ENCODE data around the gene MAP4. TPM values are rescaled to one million over a fixed set of nuclear protein-coding genes. Genes with fewer than 3 reads are reported as not detected.

MAP4 gene
- polyA plus RNA-seq, 1 experiment = 285 TPM

GRCh38 chr3:47899495-47900108 is 116.6 kb downstream of the MAP4 start:
- no peak for DNase-seq (ENCODE audit: low read depth, low spot score)
- ChIA-PET POLR2A (no interaction called here), CTCF (interaction anchor here (1.4 kb wide), 1 partner anchor 252 kb away, joined by 4 read pairs; no protein-coding TSS in a partner anchor)

GRCh38 chr3:47897954-47898353 is 118.3 kb downstream of the MAP4 start:
- no peak overlapping the region for H3K4me3 ChIP-seq (ENCODE audit: low read depth, low read length)
- no peak overlapping the region for H3K27ac ChIP-seq (ENCODE audit: low read depth, low read length)
- POLR2A ChIA-PET = no interaction called here
- no peaks in the 10 kb centered on the region for H3K27me3 ChIP-seq (ENCODE audit: control insufficient read depth, insufficient read depth, low read length)
- TF ChIP-seq CTCF (IDR thresholded peaks at IDR 0.05; ENCODE audit: low read depth, low read length) = no peak
- H3K9me3 ChIP-seq (ENCODE audit: control insufficient read depth, insufficient read depth, low read length) = no peaks in the 10 kb centered on the region
- CTCF ChIA-PET = no interaction called here
- DNase-seq (ENCODE audit: low read depth, low spot score) = no peak

More at GRCh38 chr3:47899495-47900108, 116.6 kb downstream of the MAP4 start:
- no peaks in the 10 kb centered on the region for H3K9me3 ChIP-seq (ENCODE audit: control insufficient read depth, insufficient read depth, low read length)
- H3K27me3 ChIP-seq (ENCODE audit: control insufficient read depth, insufficient read depth, low read length) = no peaks in the 10 kb centered on the region
- TF ChIP-seq CTCF (IDR thresholded peaks at IDR 0.05; ENCODE audit: low read depth, low read length) = no peak
- H3K27ac ChIP-seq (ENCODE audit: low read depth, low read length) = no peak overlapping the region
- no peak overlapping the region for H3K4me3 ChIP-seq (ENCODE audit: low read depth, low read length)

- Histone ChIP-seq H3K9me3 (ENCODE audit: control insufficient read depth, insufficient read depth, low read length) (no peaks in the 10 kb centered on the region), H3K27ac (ENCODE audit: low read depth, low read length) (no peak overlapping the region), H3K27me3 (ENCODE audit: control insufficient read depth, insufficient read depth, low read length) (no peaks in the 10 kb centered on the region), H3K4me3 (ENCODE audit: low read depth, low read length) (no peak overlapping the region)
- DNase-seq (ENCODE audit: low read depth, low spot score) = no peak
- CTCF ChIA-PET = no interaction called here
- POLR2A ChIA-PET = no interaction called here
- no peak for TF ChIP-seq CTCF (IDR thresholded peaks at IDR 0.05; ENCODE audit: low read depth, low read length)
These were observed 119.5 kb downstream of the MAP4 start for GRCh38 chr3:47896736-47897135.

GRCh38 chr3:47895241-47895640 is 121.0 kb downstream of the MAP4 start:
- H3K4me3 ChIP-seq (ENCODE audit: low read depth, low read length) = no peak overlapping the region
- ChIA-PET CTCF (interaction anchor here (0.5 to 1.0 kb wide), 3 partner anchors 36 to 262 kb away, joined by 3 read pairs; no protein-coding TSS in a partner anchor), POLR2A (no interaction called here)

More at GRCh38 chr3:47895241-47895640, 121.0 kb downstream of the MAP4 start:
- H3K9me3 ChIP-seq (ENCODE audit: control insufficient read depth, insufficient read depth, low read length) = no peaks in the 10 kb centered on the region
- H3K27me3 ChIP-seq (ENCODE audit: control insufficient read depth, insufficient read depth, low read length) = no peaks in the 10 kb centered on the region
- no peak overlapping the region for H3K27ac ChIP-seq (ENCODE audit: low read depth, low read length)
- no peak for TF ChIP-seq CTCF (IDR thresholded peaks at IDR 0.05; ENCODE audit: low read depth, low read length)
- DNase-seq (ENCODE audit: low read depth, low spot score) = no peak
